HEK293 (cell line): Measurements from ENCODE around the gene PIF1.

Experiments
- GFI1B ChIP-seq: fragments of 450-650 bp; formaldehyde crosslinking; IDR thresholded peaks from 2 replicates; pipeline ENCODE4 v1.5.1; 2016; ENCODE audit warnings: missing biosample characterization, missing genetic modification characterization
- SETDB1 ChIP-seq: IDR thresholded peaks from one replicate; pipeline ENCODE4 v1.6.1; 2017; ENCODE audit warnings: mild to moderate bottlenecking, low read length, moderate library complexity, mixed read lengths; ENCODE audit not compliant: insufficient read length
- ZBTB20 ChIP-seq: fragments of 450-650 bp; formaldehyde crosslinking; IDR thresholded peaks from 2 replicates; pipeline ENCODE4 v1.5.1; 2016; ENCODE audit warnings: missing biosample characterization, missing genetic modification characterization
- ZFP3 ChIP-seq: fragments of 450-650 bp; formaldehyde crosslinking; IDR thresholded peaks from 2 replicates; pipeline ENCODE4 v1.5.1; 2016; ENCODE audit warnings: low read depth, missing biosample characterization, missing genetic modification characterization
- ZNF16 ChIP-seq: fragments of 450-650 bp; formaldehyde crosslinking; IDR thresholded peaks from 2 replicates; pipeline ENCODE4 v1.5.1; 2016; ENCODE audit warnings: low read depth, missing biosample characterization, missing genetic modification characterization
- ZNF24 ChIP-seq: fragments of 450-650 bp; formaldehyde crosslinking; IDR thresholded peaks from 2 replicates; pipeline ENCODE4 v1.5.1; 2016; ENCODE audit warnings: missing biosample characterization, missing genetic modification characterization
- ZNF394 ChIP-seq: fragments of 450-650 bp; formaldehyde crosslinking; IDR thresholded peaks from 2 replicates; pipeline ENCODE4 v1.5.1; 2016; ENCODE audit warnings: missing biosample characterization, missing genetic modification characterization, mild to moderate bottlenecking, moderate library complexity, borderline replicate concordance
- ZNF629 ChIP-seq: fragments of 450-650 bp; formaldehyde crosslinking; IDR thresholded peaks from 2 replicates; pipeline ENCODE4 v1.5.1; 2017; ENCODE audit warnings: missing biosample characterization, missing genetic modification characterization
- TF ChIP-seq, protein P1 (sequence below): fragments of 450-650 bp; formaldehyde crosslinking; IDR thresholded peaks from 2 replicates; pipeline ENCODE4 v1.5.1; 2016; ENCODE audit warnings: missing biosample characterization, missing genetic modification characterization
- TF ChIP-seq, protein P2 (sequence below): fragments of 450-650 bp; formaldehyde crosslinking; IDR thresholded peaks from 2 replicates; pipeline ENCODE4 v1.5.1; 2016; ENCODE audit warnings: missing biosample characterization, missing genetic modification characterization
- TF ChIP-seq, protein P3 (sequence below): fragments of 450-650 bp; formaldehyde crosslinking; IDR thresholded peaks from 2 replicates; pipeline ENCODE4 v1.5.1; 2016; ENCODE audit warnings: missing biosample characterization, missing genetic modification characterization

DNA sequence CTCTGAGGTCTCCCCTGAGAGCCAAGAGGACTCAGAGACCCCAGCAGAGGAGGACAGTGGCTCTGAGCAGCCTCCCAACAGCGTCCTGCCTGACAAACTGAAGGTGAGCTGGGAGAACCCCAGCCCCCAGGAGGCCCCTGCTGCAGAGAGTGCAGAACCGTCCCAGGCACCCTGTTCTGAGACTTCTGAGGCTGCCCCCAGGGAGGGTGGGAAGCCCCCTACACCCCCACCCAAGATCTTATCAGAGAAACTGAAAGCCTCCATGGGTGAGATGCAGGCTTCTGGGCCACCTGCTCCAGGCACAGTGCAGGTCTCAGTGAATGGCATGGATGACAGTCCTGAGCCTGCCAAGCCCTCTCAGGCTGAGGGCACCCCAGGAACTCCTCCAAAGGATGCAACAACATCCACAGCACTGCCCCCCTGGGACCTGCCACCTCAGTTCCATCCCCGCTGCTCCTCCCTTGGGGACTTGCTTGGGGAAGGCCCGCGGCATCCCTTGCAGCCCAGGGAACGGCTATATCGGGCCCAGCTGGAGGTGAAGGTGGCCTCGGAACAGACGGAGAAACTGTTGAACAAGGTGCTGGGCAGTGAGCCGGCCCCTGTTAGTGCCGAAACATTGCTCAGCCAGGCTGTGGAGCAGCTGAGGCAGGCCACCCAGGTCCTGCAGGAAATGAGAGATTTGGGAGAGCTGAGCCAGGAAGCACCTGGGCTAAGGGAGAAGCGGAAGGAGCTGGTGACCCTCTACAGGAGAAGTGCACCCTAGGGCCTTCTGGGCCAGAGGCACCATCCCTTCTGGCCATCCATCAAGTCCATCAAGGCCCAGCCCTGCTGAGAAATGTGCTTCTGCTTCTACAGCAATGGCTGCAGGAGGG lies 39.9 kb upstream of the PIF1 start:
- TF ChIP-seq, protein P1, sequence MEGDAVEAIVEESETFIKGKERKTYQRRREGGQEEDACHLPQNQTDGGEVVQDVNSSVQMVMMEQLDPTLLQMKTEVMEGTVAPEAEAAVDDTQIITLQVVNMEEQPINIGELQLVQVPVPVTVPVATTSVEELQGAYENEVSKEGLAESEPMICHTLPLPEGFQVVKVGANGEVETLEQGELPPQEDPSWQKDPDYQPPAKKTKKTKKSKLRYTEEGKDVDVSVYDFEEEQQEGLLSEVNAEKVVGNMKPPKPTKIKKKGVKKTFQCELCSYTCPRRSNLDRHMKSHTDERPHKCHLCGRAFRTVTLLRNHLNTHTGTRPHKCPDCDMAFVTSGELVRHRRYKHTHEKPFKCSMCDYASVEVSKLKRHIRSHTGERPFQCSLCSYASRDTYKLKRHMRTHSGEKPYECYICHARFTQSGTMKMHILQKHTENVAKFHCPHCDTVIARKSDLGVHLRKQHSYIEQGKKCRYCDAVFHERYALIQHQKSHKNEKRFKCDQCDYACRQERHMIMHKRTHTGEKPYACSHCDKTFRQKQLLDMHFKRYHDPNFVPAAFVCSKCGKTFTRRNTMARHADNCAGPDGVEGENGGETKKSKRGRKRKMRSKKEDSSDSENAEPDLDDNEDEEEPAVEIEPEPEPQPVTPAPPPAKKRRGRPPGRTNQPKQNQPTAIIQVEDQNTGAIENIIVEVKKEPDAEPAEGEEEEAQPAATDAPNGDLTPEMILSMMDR (tag by site-specific recombination), result no peak
- TF ChIP-seq, protein P2, sequence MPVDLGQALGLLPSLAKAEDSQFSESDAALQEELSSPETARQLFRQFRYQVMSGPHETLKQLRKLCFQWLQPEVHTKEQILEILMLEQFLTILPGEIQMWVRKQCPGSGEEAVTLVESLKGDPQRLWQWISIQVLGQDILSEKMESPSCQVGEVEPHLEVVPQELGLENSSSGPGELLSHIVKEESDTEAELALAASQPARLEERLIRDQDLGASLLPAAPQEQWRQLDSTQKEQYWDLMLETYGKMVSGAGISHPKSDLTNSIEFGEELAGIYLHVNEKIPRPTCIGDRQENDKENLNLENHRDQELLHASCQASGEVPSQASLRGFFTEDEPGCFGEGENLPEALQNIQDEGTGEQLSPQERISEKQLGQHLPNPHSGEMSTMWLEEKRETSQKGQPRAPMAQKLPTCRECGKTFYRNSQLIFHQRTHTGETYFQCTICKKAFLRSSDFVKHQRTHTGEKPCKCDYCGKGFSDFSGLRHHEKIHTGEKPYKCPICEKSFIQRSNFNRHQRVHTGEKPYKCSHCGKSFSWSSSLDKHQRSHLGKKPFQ (tag by site-specific recombination), result no peak
- TF ChIP-seq ZBTB20 (tag by site-specific recombination), result no peak
- TF ChIP-seq SETDB1, result no peak
- no peak for TF ChIP-seq ZNF16 (tag by site-specific recombination)
- TF ChIP-seq GFI1B (tag by site-specific recombination), result no peak
- no peak for TF ChIP-seq ZFP3 (tag by site-specific recombination)
- TF ChIP-seq ZNF394 (tag by site-specific recombination), result peak; percentile 75; the same call in 1 of the 2 replicates
- TF ChIP-seq ZNF629 (tag by site-specific recombination), result no peak
- no peak for TF ChIP-seq ZNF24 (tag by site-specific recombination)
- TF ChIP-seq, protein P3, sequence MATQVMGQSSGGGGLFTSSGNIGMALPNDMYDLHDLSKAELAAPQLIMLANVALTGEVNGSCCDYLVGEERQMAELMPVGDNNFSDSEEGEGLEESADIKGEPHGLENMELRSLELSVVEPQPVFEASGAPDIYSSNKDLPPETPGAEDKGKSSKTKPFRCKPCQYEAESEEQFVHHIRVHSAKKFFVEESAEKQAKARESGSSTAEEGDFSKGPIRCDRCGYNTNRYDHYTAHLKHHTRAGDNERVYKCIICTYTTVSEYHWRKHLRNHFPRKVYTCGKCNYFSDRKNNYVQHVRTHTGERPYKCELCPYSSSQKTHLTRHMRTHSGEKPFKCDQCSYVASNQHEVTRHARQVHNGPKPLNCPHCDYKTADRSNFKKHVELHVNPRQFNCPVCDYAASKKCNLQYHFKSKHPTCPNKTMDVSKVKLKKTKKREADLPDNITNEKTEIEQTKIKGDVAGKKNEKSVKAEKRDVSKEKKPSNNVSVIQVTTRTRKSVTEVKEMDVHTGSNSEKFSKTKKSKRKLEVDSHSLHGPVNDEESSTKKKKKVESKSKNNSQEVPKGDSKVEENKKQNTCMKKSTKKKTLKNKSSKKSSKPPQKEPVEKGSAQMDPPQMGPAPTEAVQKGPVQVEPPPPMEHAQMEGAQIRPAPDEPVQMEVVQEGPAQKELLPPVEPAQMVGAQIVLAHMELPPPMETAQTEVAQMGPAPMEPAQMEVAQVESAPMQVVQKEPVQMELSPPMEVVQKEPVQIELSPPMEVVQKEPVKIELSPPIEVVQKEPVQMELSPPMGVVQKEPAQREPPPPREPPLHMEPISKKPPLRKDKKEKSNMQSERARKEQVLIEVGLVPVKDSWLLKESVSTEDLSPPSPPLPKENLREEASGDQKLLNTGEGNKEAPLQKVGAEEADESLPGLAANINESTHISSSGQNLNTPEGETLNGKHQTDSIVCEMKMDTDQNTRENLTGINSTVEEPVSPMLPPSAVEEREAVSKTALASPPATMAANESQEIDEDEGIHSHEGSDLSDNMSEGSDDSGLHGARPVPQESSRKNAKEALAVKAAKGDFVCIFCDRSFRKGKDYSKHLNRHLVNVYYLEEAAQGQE (tag by site-specific recombination), result no peak
